SW 1271 (cell line): ENCODE measurements around the gene SPAG16.

ENCODE experiments used
- DNase-seq, 2 experiments: peaks; one replicate each; lab custom pipeline; 2025; lab: John Stamatoyannopoulos, UW

Gene SPAG16

DNA sequence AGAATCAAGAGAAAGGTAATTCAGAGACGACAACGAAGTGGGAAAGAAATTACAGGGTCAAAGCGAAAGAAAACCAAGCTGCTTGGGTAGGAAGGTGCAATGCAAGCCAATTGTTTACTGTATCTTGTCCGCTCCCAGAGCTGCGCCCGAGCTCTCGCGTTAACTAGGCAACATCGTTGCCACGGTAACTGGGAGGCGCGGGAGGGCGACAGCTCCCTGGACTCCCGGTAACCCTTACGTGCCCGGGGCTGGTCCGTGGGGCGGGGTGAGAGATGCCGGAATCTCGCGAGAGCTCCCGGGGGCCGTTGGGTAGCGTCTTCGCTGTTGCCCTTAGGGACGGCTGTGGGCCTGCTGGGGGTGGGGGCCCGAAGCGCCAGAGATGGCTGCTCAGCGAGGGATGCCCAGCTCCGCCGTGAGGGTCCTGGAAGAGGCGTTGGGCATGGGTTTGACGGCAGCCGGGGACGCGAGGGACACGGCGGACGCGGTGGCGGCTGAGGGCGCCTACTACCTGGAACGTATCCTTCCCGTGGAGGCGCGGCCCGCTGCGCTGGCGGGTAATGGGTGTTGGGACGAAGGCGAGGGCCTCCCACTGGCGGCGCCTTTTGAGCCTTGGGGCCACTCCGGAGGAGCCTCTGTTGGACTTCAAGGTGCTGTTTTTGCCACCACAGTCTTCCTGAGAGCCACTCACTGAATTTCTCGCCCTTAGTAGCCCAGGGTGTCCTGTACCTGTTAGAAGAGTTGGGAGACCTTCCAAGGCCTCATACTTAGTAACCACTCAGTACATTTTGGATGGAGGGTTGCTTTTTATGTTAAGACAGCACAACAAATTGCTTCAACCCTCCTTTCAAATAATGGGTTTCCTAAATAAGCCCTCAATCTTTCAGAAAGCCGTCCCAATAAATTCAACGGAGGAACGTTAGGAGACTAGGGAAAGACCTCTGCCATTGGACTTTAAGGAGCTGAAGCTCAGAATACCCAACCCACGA is at the start of gene SPAG16:
Gene SPAG16, plus strand, starts transcription at position 360 of the 986 bp plus-strand sequence.
- DNase-seq: peak; percentile 92 to 96

DNA sequence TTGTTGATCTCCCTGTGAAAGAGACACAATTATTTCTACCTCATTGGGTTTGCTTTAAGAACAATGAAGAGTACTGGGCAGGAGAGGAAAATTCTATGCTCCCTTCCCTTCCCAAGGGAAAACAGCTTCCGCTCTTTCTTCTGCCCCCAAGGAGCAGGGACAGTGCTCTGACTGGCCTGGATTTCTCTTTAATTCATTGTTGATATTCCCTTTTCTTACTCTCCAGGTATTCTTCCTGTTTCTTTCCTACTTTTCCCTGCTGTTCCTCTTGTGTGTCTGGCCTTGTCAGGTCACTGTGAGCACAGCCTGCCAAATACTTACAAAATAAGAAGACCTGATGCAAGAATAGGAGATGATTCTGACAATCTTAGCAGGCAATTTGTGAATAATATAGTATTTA is 49.6 kb upstream of the SPAG16 start:
- DNase-seq: no peak

DNA sequence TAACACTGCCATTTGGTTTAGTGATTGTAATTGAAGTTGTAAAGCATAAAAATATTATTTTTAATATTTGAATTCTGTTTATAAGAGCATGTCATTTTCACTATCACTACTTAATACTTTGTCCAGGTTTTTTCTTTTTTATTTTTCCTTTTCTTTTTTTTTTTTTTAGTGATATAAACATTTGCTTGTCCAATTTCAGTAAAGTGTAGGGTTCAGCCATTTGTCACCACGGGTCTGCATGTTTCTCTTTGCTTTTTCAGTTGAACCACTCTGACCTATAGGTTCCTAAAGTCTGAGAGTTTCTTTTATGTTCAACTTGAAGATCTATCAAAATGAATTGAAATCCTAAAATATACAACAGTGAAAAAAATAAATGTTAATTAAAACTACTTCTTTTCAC is 48.5 kb upstream of the SPAG16 start:
- no peak for DNase-seq

DNA sequence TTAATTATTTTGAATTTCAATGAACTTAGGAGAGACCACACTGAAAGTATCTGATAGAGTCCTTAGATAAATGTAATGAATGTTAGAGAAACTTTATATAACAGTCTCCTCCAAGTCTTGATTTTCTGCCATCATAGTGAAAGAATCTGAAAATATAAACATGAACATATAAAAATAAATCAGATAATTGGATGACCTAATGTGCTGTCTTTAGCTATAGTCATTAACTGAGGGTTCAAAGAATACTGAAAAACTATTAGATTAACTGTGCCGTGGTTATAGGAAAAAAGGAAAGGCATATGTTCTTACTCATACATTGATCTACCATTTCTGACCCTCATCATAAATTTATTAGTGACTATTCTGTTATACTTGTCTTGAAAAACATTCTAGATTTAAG is 47.0 kb upstream of the SPAG16 start:
- no peak for DNase-seq

DNA sequence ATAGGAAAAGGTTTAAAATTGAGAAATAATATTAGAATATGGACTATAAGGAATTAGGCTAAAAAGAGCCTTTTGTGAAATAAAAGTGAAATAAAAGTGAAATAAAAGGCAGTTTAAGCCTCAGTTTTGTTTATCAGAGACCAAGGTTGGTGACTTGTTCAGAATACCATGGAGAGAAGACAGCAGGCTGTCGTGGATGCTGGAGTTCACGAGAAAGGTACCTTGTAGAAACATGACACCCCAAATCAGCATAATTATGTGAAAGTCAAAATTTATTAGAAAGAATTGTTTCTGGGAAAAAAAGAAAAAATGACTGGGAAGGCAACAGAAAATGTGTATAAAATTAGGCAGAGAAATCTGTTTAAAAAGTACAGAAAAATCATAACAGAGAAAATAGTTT is 46.5 kb upstream of the SPAG16 start:
- no peak for DNase-seq

DNA sequence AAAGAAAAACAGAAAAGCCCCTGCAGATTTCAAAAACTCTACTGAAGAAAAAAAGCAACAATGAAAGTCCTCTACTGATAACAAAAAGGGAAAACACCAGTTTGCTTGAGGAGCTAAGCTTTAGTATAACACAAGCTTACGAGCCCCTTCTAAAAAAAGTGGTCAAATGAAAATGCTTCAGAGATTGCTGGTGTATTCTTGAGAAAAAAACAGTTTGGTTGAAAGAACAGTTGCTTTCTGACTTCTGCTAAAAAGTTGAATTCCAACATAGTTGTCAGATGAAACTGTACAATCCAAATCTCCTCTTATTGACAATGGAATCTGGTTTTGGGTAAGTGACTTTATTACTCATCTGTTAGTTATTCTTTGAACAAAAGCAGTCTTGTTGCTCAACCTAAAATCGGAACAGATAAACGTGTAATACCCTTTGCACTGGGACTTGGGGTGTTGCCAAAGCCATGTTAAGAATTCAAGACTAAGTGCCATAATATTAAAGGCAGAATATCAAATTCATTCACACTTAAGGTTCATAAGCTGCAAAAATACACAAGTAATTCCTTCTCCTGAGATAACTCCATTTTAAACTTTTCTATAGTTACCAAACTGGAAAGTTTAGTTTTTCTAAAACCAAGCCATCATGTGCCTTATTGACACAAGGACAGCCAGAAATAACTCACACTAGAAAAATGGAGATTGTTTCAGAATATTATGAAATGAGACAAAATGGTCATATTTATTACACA is 45.3 kb upstream of the SPAG16 start:
- peak; percentile 69 to 89 for DNase-seq

DNA sequence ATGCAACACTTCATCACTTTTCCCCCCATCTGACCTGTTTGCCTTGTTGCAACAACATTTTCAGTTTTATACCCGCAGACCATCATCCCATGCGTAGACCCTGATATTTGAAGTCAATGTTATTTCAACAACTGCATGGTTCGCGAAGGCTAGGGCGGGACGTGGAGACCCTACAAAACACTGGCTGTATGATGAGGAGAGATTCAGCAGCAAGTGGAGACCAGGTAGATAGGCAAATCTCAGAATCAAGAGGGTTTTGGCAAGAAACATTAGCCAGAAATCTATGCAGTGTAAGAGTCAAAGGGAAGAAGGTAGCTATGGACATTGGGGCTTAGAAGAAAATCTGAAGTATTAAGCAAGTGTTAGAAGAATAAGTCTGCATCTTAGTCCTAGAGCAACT is 42.4 kb upstream of the SPAG16 start:
- no peak for DNase-seq

DNA sequence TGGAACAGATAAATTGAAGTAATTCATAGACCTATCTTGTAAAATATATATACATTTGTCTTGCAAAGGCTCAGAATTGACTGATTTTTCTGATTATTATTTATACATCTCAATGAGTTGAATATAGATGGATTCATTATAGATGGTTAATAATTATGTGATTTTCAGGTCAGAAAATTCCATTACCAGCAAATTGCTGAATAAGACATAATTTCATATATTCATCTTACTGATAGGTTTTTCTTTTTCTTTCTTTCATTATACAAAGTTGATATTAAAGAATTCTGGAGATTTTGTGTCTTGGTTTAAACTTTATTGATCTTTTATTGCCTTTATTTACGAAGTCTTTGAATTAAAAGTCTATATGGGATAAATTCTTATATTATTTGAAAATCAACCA is 41.6 kb upstream of the SPAG16 start:
- no peak for DNase-seq

DNA sequence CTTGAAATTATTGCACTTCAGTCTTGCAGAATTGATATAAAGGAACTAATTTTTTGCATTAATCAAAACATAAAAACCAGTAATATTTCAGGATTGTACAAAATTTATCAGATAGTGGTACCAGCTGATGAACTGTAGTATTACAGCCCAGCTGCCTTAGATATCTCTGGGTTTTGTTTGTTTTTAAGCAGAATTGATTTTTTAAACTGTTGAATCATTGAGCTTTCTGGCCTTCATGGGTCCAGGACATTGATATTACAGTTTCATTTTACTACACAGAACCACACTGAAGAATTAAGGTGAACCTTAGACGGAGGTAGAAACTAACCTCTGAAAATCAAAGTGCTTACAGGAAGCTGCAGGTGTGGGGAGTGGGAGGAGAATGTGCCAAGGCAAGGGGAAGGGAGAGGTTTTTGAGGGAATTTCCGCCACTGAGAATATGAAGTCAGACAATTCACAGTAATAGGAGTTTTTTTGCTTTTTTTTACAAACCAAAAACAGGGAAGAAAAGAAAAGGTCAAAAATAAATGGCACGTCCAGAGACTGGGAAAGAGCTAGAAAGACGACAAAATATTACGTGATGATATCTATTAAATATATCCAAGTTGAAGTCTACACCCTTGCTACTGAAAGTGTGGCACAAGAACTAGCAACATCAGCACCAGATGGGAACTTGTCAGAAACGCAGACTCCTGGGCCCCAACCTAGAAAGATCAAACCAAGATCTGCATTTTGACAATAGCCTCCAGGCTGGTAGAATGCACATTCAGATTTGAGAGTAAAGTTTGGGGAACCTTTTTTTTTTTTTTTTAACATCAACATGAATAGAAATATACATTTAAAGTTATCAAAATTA is 40.8 kb upstream of the SPAG16 start:
- no peak for DNase-seq

DNA sequence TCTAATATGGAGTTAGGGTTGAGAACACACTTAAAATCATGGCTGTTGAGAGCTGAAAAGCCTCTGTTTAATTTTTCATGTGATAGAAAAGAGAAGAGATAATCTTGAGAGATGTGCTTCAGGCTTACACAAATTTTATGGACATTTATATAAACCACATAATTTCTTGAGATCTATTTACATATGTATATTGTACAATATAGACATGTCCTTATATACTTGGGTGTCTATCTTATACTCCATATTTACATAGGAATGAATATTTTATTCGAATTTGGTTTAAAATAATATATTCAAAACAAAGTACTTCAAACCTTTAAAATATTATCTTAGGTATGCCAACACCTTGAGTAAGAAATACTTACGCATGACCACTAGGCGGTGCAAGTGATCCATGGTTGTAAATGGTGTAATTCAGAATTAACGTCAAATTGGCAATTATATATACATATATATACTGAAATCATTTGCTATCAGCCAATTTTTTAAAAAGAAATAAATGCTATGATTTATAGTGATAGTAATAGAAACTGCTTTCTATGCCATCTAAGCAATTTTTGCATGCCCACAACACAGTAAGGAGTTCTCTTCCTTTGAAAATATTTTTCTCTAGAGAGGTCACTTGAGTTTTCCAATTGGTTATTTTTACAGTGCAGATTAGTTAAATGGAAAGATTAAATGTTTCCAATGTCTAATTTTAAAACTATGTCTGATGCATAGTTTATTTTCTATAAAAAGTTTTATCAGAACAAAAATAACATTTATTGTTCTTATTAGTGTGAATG is 37.6 kb upstream of the SPAG16 start:
- peak in 1 of 2 experiments; percentile 46 for DNase-seq

DNA sequence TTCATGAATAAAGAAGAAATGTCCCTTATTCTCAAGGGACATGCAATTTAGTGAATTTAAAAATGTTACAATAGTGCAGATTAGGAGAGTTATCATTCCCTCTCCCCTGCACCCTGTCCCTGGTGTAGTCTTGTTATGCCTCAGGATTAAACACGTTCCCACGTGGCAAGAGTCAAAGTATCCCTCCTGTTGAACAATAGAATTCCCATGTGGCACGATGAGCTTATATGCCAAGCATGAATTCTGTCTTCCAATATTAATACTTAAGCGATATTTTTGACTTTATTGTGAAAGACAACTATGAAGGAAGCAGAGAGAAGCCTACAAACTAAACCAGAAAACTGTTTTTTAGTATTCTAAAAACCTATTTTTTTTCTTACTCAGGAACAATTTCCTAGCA is 36.7 kb upstream of the SPAG16 start:
- no peak for DNase-seq

DNA sequence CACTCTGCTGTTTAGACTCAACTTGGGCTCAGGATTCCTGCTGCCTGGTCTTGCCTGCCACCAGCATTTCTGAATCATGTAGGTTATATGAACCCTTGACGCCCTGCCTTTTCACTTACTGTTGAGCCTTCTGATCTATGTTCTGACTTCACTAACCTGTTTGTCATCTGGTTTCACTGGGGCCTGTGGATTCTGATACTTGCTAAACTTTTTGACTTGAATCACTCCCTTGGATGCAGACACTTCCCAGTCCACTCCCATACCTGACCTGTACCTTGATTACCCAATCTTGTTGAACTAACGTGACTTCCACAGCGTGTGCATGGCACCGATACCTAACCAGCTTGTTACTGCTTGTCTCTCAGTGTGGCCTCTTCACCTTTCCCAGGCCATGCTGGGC is 35.6 kb upstream of the SPAG16 start:
- DNase-seq: no peak

DNA sequence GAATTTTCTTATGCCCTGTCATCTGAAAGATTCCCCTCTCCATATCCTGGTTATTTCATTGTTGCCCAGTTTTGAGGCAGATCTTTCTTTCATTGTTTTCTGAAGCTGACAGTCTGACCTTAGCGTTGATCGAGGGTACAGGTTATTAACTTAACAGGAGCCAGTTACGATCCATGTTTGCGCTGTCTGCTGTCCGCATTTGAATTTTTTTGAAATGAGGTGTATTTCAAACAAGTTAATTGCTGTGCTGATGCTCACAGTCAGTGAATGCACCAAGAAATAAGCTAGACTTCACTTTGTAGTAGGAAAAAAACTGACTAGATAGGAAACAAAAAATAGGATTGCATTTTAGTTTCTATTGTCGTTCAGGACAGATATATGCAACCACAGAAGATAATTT is 34.8 kb upstream of the SPAG16 start:
- DNase-seq: no peak

DNA sequence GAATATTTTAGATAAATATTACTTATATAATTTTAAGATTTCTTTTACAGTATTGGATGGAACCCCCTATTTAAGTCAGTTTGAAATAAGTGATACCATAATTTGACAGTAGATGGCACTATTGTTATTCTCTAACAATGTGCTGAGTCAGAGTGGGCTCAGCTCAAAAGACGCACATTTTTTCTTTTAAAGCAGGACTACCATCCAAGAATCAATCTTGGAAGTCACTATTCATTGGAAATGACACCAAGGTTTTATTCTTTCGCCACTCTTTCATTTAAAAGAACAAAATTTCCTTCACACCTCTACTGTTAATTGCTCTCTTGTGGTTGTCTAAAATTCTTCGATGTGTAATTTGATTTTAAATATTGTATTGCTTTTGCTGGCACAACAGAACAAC is 32.6 kb upstream of the SPAG16 start:
- DNase-seq: peak; percentile 5 to 62

DNA sequence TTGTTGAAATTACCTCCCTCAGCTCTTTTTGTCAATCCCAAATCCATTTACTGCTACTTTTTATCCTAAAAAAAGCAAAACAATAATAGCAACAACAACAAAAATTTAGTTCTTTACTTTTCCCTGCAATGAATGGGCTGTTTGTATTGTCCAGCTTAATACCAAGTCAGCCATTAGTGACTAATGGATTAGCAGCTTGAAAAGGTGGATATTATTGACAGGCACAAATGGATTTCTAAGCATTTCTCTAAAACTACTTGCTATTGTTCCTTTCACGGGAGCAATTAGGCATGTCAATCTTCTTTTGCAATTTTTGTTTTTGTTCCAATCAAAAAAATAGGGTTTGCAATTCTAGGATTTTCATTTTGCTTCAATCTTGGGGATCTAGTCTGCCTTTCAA is 32.1 kb upstream of the SPAG16 start:
- DNase-seq: no peak

DNA sequence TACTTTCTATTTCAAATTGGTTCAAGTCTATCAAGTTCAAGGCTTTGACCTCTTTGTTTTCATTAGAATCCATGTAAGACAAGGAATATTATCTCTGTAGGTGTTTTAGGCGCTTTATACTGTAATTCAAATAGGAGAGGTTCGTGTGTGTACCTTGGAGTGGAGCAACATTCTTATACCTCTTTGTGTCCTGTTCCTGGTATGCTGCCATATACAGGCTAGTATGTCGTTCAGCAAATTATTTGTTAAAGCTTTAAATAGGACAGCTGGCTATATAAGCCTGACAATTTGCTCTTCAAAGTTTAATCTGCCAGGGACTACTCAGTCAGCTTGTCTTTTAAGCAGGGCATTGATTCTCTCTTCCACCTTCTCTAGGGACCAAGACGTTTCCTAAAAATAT is 31.1 kb upstream of the SPAG16 start:
- no peak for DNase-seq

DNA sequence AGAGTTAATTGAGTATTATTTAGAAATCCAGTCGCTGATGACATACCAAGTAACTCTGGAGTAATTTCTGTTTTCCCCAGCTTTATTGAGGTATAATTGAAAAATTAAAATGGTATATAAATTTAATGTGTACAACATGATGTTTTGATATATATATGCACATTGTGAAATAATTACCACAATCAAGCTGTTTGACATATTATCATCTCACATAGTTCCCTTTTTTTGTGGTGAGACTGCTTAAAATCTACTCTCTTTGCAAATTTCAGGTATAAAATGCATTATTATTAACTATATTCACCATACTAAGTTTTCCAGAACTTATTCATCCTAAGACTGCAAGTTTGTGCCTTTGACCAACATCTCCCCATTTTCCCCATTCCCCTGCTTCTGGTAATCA is 25.0 kb upstream of the SPAG16 start:
- no peak for DNase-seq

DNA sequence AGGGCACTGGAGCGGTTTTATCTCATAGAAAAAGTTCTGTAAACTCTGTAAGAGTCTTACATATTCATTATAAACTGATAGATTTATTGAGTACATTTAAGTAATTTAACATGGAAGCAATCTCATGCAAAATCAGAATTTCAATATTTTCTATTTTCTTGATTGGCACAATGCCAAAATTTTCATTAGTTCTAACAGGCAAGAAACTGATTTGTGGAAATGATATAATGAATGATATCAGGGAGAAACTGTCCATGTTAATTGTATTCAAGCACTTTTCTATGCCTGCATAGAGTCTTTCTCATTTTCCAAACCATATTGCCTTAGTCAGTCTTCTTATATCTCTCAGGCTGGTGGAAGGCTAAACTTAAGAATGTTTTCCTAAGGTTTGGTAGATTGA is 23.0 kb upstream of the SPAG16 start:
- no peak for DNase-seq

DNA sequence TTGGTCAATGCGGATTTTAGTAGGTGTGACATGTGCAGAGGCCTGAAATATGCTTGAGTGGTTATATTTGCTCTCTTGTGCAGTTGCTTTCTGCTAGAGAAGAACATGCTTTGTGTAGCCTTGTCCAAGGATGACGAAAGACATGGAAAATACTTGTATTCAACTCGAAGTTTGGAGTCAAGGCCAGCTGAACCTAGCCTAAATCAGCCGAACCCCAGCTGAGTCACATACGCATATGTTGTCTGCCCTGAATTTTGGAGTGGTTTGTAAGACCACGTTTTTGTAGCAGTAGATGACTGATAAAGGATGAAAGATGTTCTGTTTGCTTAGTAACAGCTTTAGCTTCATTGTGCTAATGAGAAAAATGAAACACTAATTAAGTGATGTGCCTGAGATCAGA is 22.5 kb upstream of the SPAG16 start:
- DNase-seq: no peak

DNA sequence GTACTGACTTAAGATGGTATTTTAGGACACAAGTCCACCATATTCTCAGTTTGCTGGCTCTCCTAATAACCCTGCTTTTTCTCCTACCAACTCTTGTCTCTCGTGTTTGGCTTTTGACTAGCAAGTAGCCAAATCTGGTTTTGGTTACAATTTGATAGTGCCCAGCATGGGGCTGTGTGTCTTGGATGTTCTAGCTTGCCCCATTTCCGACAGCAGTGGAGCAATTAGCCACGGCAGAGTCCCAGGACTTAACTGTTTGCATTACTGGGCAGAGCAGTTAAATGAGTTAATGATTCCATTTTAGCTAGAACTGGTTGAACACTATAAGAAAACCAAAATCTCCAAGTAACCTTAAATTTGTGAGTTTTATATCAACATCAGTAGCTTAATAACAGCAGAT is 18.6 kb upstream of the SPAG16 start:
- no peak for DNase-seq

DNA sequence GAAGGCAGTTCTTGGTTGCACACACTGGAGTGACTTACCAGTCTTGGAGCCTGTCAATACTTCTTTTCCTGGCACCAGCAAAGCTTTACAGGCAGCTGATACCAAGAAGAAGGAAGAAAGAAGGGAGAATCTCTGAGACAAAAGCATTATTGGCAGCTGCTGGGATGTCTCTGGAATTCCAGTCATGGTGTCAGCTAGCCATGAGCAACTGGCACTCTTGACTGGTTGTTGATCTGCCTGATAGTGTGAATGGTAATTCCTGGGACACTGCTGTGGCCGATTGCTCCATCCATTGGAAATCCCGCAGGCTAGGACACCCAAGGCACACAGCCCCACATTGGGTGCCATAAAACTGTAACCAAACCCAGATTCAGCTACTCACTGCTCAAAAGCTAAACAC is 17.8 kb upstream of the SPAG16 start:
- DNase-seq: no peak

DNA sequence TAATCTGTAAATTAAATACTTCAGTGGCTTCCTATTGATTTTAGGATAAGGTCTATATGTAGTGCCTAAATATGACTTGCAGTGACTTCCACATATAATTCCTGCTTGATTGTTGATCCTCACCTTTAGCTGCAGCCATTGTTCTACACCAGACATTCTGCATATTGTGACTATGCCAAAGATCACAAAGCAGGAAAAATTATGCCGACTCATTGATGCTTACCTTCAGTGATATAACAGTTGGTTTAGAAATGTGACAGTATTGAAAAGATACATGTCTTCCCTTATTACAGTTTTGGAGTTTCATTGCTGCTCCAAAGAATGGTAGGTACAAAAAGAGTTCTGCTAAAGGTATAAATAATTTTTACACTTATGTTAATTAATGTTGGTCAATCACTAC is 12.3 kb upstream of the SPAG16 start:
- no peak for DNase-seq
